Skeletal muscle tissue (tissue), 1 donor: Measurements from ENCODE around the gene PTPRE. TPM values are rescaled to one million over a fixed set of nuclear protein-coding genes. Genes with fewer than 3 reads are reported as not detected.

ENCODE experiments used
- total RNA-seq: library from RNA; depleted of rRNA; stranded (reverse); fragments of >200 nt; gene quantifications from one replicate; pipeline ENCODE4 v1.2.3, GENCODE V29; 2014

Gene PTPRE
- total RNA-seq, 1 donor from 2014 or later, result 7.8 TPM

Other genes with a start within 250 kb of the PTPRE start
- not detected for gene FOXI2, start 169.9 kb upstream of the PTPRE start, total RNA-seq
- gene CLRN3, start 14.2 kb upstream of the PTPRE start, total RNA-seq, result 0.52 TPM
- 6.3 TPM for gene MKI67, start 219.3 kb downstream of the PTPRE start, total RNA-seq